A549 (cell line): ENCODE results near the gene UBTD1. TPM values are rescaled to one million over a fixed set of nuclear protein-coding genes. Genes with fewer than 3 reads are reported as not detected.

Source experiments
- ATAC-seq, 2 experiments: fragments of 200-7000 bp in 1 of 2; fragments of >200 bp in 1 of 2; cut with Nextera tagmentation in 1 of 2; cut with Tn5 transposase in 1 of 2; 3 replicates each; pipeline versions ENCODE4 v1.8.0 to v1.9.1; 2018 to 2020; ENCODE audit warnings: mild to moderate bottlenecking in 1 of 2, moderate library complexity in 1 of 2
- CTCF ChIA-PET: fragments of 300-600 bp; sonication (Branson Sonifier 250); formaldehyde crosslinking; extraction: SDS; loops from one replicate; lab custom pipeline; 2021; ENCODE audit warnings: antibody characterized with exemption, inconsistent platforms; lab: Yijun Ruan, JAX
- POLR2A ChIA-PET: fragments of 350-600 bp; formaldehyde crosslinking; extraction: SDS; loops from one replicate; lab custom pipeline; 2021; ENCODE audit warnings: antibody characterized with exemption, inconsistent platforms; lab: Yijun Ruan, JAX
- DNase-seq, 2 experiments: peaks; one replicate each; pipeline versions ENCODE4 v3.0.0 to v3.0.0-alpha.2; 2011 to 2016; ENCODE audit warnings: low read depth in 1 of 2, low spot score in 1 of 2
- FAIRE-seq: peaks from 2 replicates; lab custom pipeline; 2011; peaks lifted over from hg19 to GRCh38; lab: Jason Lieb, UNC
- H3K27ac ChIP-seq, 2 experiments: fragments of >200 bp; sonication (Bioruptor Twin); formaldehyde crosslinking; 3 replicates each; pipeline ENCODE4 v1.5.1; 2016 to 2017
- H3K4me1 ChIP-seq: fragments of >200 bp; sonication (Bioruptor Twin); formaldehyde crosslinking; 3 replicates; pipeline ENCODE4 v1.6.1; 2016
- H3K4me2 ChIP-seq: fragments of >200 bp; sonication (Bioruptor Twin); formaldehyde crosslinking; 3 replicates; pipeline ENCODE4 v1.6.1; 2016
- H3K4me3 ChIP-seq: fragments of >200 bp; sonication (Bioruptor Twin); formaldehyde crosslinking; 3 replicates; pipeline ENCODE4 v1.5.1; 2016
- H3K9me3 ChIP-seq: fragments of >200 bp; sonication (Bioruptor Twin); formaldehyde crosslinking; 3 replicates; pipeline ENCODE4 v1.6.1; 2016
- BCL3 ChIP-seq: fragments of >200 bp; sonication (Bioruptor Twin); formaldehyde crosslinking; IDR thresholded peaks from 3 replicates; pipeline ENCODE4 v1.6.1; 2016
- CBX8 ChIP-seq: fragments of 200-600 bp; sonication (generic); IDR thresholded peaks from 2 replicates; pipeline ENCODE4 v1.6.1; 2016
- CHD4 ChIP-seq: fragments of 200-600 bp; sonication (generic); IDR thresholded peaks from 2 replicates; pipeline ENCODE4 v1.6.1; 2016; ENCODE audit warnings: antibody characterized with exemption, mild to moderate bottlenecking, borderline replicate concordance
- CTCF ChIP-seq: fragments of >200 bp; sonication (Bioruptor Twin); formaldehyde crosslinking; IDR thresholded peaks from 3 replicates; pipeline ENCODE4 v1.5.1; 2016
- ELK1 ChIP-seq: fragments of 150-350 bp; IDR thresholded peaks from 2 replicates; pipeline ENCODE4 v1.6.1; 2014; ENCODE audit warnings: low read depth, mild to moderate bottlenecking, low read length
- EP300 ChIP-seq, 2 experiments: fragments of >200 bp; sonication (Bioruptor Twin); formaldehyde crosslinking; IDR thresholded peaks; 2 replicates in 1 of 2; 3 replicates in 1 of 2; pipeline ENCODE4 v1.6.1; 2016 to 2017
- FOSB ChIP-seq: fragments of 250-450 bp; sonication (Bioruptor Pico); IDR thresholded peaks from 2 replicates; pipeline ENCODE4 v1.5.0; 2020; ENCODE audit warnings: mild to moderate bottlenecking, moderate library complexity
- FOXS1 ChIP-seq: fragments of 250-450 bp; sonication (Bioruptor Pico); IDR thresholded peaks from 2 replicates; pipeline ENCODE4 v1.5.0; 2020; ENCODE audit warnings: mild to moderate bottlenecking, moderate library complexity
- HDAC2 ChIP-seq: fragments of 200-600 bp; sonication (generic); IDR thresholded peaks from 2 replicates; pipeline ENCODE4 v1.6.1; 2016
- HES2 ChIP-seq: fragments of >200 bp; sonication (Bioruptor Twin); formaldehyde crosslinking; IDR thresholded peaks from 2 replicates; pipeline ENCODE4 v1.6.1; 2016
- HMGXB4 ChIP-seq: fragments of 250-450 bp; sonication (Bioruptor Pico); IDR thresholded peaks from 2 replicates; pipeline ENCODE4 v1.5.0; 2021; ENCODE audit warnings: mild to moderate bottlenecking, moderate library complexity, borderline replicate concordance
- HOXA7 ChIP-seq: fragments of 250-450 bp; sonication (Bioruptor Pico); IDR thresholded peaks from 2 replicates; pipeline ENCODE4 v1.5.0; 2020; ENCODE audit warnings: mild to moderate bottlenecking, moderate library complexity
- HOXB5 ChIP-seq: fragments of 250-450 bp; sonication (Bioruptor Pico); IDR thresholded peaks from 2 replicates; pipeline ENCODE4 v1.5.0; 2020; ENCODE audit warnings: mild to moderate bottlenecking, moderate library complexity
- JUN ChIP-seq, 2 experiments: fragments of >200 bp; sonication (Bioruptor Twin); formaldehyde crosslinking; IDR thresholded peaks; 2 replicates in 1 of 2; 3 replicates in 1 of 2; pipeline ENCODE4 v1.6.1; 2016 to 2017
- KDM1A ChIP-seq: fragments of 200-600 bp; sonication (generic); IDR thresholded peaks from 2 replicates; pipeline ENCODE4 v1.6.1; 2016; ENCODE audit warnings: low read depth, mild to moderate bottlenecking
- MAZ ChIP-seq: fragments of 150-350 bp; IDR thresholded peaks from 2 replicates; pipeline ENCODE4 v1.6.1; 2014; ENCODE audit warnings: antibody characterized with exemption, low read depth, low read length, borderline replicate concordance
- MYC ChIP-seq: IDR thresholded peaks from 2 replicates; pipeline ENCODE4 v1.6.1; 2012; ENCODE audit warnings: mild to moderate bottlenecking, inconsistent platforms, low read length, improper control_type of control experiment, borderline replicate concordance
- POLR2A ChIP-seq: IDR thresholded peaks from 2 replicates; pipeline ENCODE4 v1.6.1; 2012; ENCODE audit warnings: mild to moderate bottlenecking, low read length
- POLR2AphosphoS2 ChIP-seq: conservative IDR thresholded peaks from 2 replicates; pipeline ENCODE4 v1.6.1; 2012; ENCODE audit warnings: low read length, improper control_type of control experiment, inconsistent platforms
- RARB ChIP-seq: fragments of 250-450 bp; sonication (Bioruptor Pico); IDR thresholded peaks from 2 replicates; pipeline ENCODE4 v1.8.0; 2021; ENCODE audit warnings: mild to moderate bottlenecking, moderate library complexity
- RNF2 ChIP-seq: fragments of 200-600 bp; sonication (generic); IDR thresholded peaks from 2 replicates; pipeline ENCODE4 v1.6.1; 2016; ENCODE audit warnings: low read depth, mild to moderate bottlenecking, antibody characterized with exemption, moderate library complexity, borderline replicate concordance
- SREBF2 ChIP-seq: fragments of 450-650 bp; IDR thresholded peaks from 2 replicates; pipeline ENCODE4 v1.6.1; 2014; ENCODE audit warnings: mild to moderate bottlenecking, moderate library complexity
- TP53 ChIP-seq: fragments of 250-450 bp; sonication (Bioruptor Pico); IDR thresholded peaks from 2 replicates; pipeline ENCODE4 v1.5.0; 2021; ENCODE audit warnings: mild to moderate bottlenecking, moderate library complexity
- ZFP36 ChIP-seq: fragments of 450-650 bp; IDR thresholded peaks from 2 replicates; pipeline ENCODE4 v1.6.1; 2014; ENCODE audit warnings: borderline replicate concordance; ENCODE audit not compliant: partially characterized antibody
- WGBS: methylation state at CpG from one replicate; pipeline ENCODE4 v1.1.6; 2017; ENCODE audit errors: missing lambda C conversion rate; 5-methylcytosine and 5-hydroxymethylcytosine counted together
- polyA plus RNA-seq, 4 experiments: library from polyadenylated mRNA; depleted of rRNA in 3 of 4; stranded (reverse); fragments of >200 nt; fragmentation: RNase III in 1 of 4; extraction: RNeasy Plus Mini Kit Qiagen cat#74134 plus additional on column Dnase treatment in 1 of 4; gene quantifications; 2 replicates in 3 of 4; 3 replicates in 1 of 4; pipeline ENCODE4 v1.2.3, GENCODE V29; 2011 to 2017

UBTD1 gene
- polyA plus RNA-seq, 2 of the 4 experiments (the other 2 are of a cell fraction), result 5.9 to 11.6 TPM

- TF ChIP-seq HMGXB4 (no peak), MAZ (no peak), FOSB (CRISPR knock-in tag) (no peak), TP53 (no peak), HOXB5 (CRISPR knock-in tag) (no peak), CHD4 (no peak), KDM1A (no peak), HES2 (no peak), RNF2 (no peak), CBX8 (no peak), POLR2A (no peak)
- TF ChIP-seq, all 56 proteins: peak for 0
- H3K4me2 ChIP-seq, result no peak overlapping the region
- ChIA-PET POLR2A (no interaction called here), CTCF (interaction anchor here (0.9 to 4.7 kb wide), 5 partner anchors 10 to 50 kb away, joined by 3 to 38 read pairs (median 4); no protein-coding TSS in a partner anchor)
- H3K9me3 ChIP-seq, result no peaks in the 10 kb centered on the region
- ATAC-seq (no peak), DNase-seq (no peak), FAIRE-seq (no peak)
- no peak overlapping the region for H3K4me3 ChIP-seq
- no peak overlapping the region for H3K27ac ChIP-seq
- peaks cover 7% of the 10 kb centered on the region; the same call in 2 of the 3 replicates for H3K4me1 ChIP-seq
- WGBS, result 90% methylated on average over 6 of the region's 6 CpGs
Measured at GRCh38 chr10:97502916-97503315, 4.2 kb downstream of the UBTD1 start.

- no peak for ATAC-seq
- no peak for DNase-seq
- Histone ChIP-seq H3K4me3 (no peak overlapping the region), H3K9me3 (no peaks in the 10 kb centered on the region), H3K4me1 (peaks cover 7% of the 10 kb centered on the region; the same call in 2 of the 3 replicates), H3K4me2 (no peak overlapping the region), H3K27ac (no peak overlapping the region)
- WGBS, result 66% methylated on average over 3 of the region's 3 CpGs
- TF ChIP-seq FOSB (CRISPR knock-in tag), result no peak
- no peak for TF ChIP-seq CBX8
- no peak for TF ChIP-seq ELK1
- no peak for TF ChIP-seq POLR2A
- no peak for TF ChIP-seq ZFP36
- no peak for TF ChIP-seq POLR2AphosphoS2
- no peak for TF ChIP-seq RARB (CRISPR knock-in tag)
- no peak for TF ChIP-seq CTCF
- TF ChIP-seq EP300 (IDR thresholded peaks at IDR 0.05), result no peak
- no peak for TF ChIP-seq FOXS1 (CRISPR knock-in tag)
- no peak for TF ChIP-seq HDAC2
- no peak for TF ChIP-seq CHD4
- TF ChIP-seq BCL3, result no peak
- no peak for TF ChIP-seq HES2
- no peak for TF ChIP-seq HOXB5 (CRISPR knock-in tag)
- TF ChIP-seq SREBF2, result no peak
- no peak for TF ChIP-seq JUN (IDR thresholded peaks at IDR 0.05)
- TF ChIP-seq MYC, result no peak
- TF ChIP-seq HOXA7, result no peak
- ChIA-PET CTCF (interaction anchor here (0.9 to 2.5 kb wide), 4 partner anchors 10 to 50 kb away, joined by 3 to 12 read pairs (median 4); no protein-coding TSS in a partner anchor), POLR2A (no interaction called here)
- no peak for FAIRE-seq
Measured at GRCh38 chr10:97503406-97503805, 4.7 kb downstream of the UBTD1 start.
